Thyroid gland (tissue), 4 donors: ENCODE results near the gene RIMBP2.

ENCODE experiments used
- POLR2A ChIP-seq, 2 donors: fragments of 450-650 bp; IDR thresholded peaks; one replicate each; pipeline ENCODE4 v1.6.1; 2017; ENCODE audit warnings: antibody characterized with exemption in 2 of 2, mild to moderate bottlenecking in 2 of 2, moderate library complexity in 1 of 2
- TF ChIP-seq, protein P1 (sequence below), 6 experiments: fragments of 200-600 bp in 3 of 6; fragments of 450-650 bp in 3 of 6; sonication (generic) in 3 of 6; IDR thresholded peaks; one replicate each; pipeline ENCODE4 v1.5.1; 2016 to 2019; ENCODE audit warnings: antibody characterized with exemption in 6 of 6, mild to moderate bottlenecking in 2 of 6, inconsistent platforms in 1 of 6, moderate library complexity in 1 of 6

DNA sequence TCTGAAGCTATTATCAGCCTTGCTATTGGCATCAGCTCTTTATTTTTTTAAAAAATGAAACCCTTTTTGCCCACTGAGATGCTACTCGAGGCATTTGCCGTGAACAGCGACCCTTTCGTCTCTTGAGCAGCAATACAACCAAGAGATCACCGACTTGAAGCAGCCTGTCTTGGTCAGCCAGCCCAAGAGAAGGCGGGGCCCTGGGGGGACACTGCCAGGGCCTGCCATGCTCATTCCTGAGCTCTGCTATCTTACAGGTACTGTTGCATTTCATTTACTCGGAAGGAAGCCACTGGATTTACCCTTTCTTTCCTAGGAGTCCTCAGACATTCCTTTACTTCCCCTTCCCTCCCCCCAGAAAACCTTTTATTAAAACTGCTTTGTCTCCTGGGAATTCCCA is 361.7 kb downstream of the RIMBP2 start:
- TF ChIP-seq POLR2A (IDR thresholded peaks at IDR 0.05), result no peak
- TF ChIP-seq, protein P1, sequence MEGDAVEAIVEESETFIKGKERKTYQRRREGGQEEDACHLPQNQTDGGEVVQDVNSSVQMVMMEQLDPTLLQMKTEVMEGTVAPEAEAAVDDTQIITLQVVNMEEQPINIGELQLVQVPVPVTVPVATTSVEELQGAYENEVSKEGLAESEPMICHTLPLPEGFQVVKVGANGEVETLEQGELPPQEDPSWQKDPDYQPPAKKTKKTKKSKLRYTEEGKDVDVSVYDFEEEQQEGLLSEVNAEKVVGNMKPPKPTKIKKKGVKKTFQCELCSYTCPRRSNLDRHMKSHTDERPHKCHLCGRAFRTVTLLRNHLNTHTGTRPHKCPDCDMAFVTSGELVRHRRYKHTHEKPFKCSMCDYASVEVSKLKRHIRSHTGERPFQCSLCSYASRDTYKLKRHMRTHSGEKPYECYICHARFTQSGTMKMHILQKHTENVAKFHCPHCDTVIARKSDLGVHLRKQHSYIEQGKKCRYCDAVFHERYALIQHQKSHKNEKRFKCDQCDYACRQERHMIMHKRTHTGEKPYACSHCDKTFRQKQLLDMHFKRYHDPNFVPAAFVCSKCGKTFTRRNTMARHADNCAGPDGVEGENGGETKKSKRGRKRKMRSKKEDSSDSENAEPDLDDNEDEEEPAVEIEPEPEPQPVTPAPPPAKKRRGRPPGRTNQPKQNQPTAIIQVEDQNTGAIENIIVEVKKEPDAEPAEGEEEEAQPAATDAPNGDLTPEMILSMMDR (IDR thresholded peaks at IDR 0.05), result no peak
